ENCODE measurements around the gene ONECUT1. TPM values are rescaled to one million over a fixed set of nuclear protein-coding genes. Genes with fewer than 3 reads are reported as not detected.
A peak's percentile ranks its signal among the peaks of the same experiment; 100 is the strongest.

Gene ONECUT1
- total RNA-seq, 2 experiments from 2014 or later, result 0.15 to 0.25 TPM

GRCh38 chr15:52715411-52715810, 74.7 kb downstream of the ONECUT1 start:
- TF ChIP-seq CTCF (conservative IDR thresholded peaks at IDR 0.05; ENCODE audit: low read length), result no peak
- TF ChIP-seq EZH2phosphoT487 (IDR thresholded peaks at IDR 0.05; ENCODE audit: borderline replicate concordance, low read depth, low read length), result no peak
- Histone ChIP-seq H3K9me3 (ENCODE audit: low read length) (no peaks in the 10 kb centered on the region), H3K4me3 (ENCODE audit: low read depth, low read length, poor library complexity, severe bottlenecking) (no peak overlapping the region), H3K9me2 (ENCODE audit: insufficient read depth, low read length) (no peaks in the 10 kb centered on the region), H3K79me2 (ENCODE audit: insufficient read depth, low read depth, low read length) (no peaks in the 10 kb centered on the region), H4K20me1 (ENCODE audit: insufficient read depth, low read length) (no peaks in the 10 kb centered on the region), H3K4me1 (ENCODE audit: insufficient read depth, low read length, poor library complexity, severe bottlenecking) (peaks cover 8% of the 10 kb centered on the region), H3K36me3 (ENCODE audit: insufficient read depth, low read length) (no peaks in the 10 kb centered on the region), H3K27ac (ENCODE audit: low read depth, low read length, poor library complexity, severe bottlenecking) (no peak overlapping the region), H3K4me2 (ENCODE audit: low read length) (no peak overlapping the region), H2AFZ (ENCODE audit: low read length) (no peak overlapping the region)
- intact Hi-C loops (cut with micrococcal nuclease; ENCODE audit: unreplicated experiment), result no loop called here
- DNase-seq (ENCODE audit: low spot score), result no peak
- POLR2A ChIA-PET, result no interaction called here
- CTCF ChIA-PET (ENCODE audit: unreplicated experiment), result no interaction called here
- no TSS peak for BruUV-seq (replicated peaks)

DNA sequence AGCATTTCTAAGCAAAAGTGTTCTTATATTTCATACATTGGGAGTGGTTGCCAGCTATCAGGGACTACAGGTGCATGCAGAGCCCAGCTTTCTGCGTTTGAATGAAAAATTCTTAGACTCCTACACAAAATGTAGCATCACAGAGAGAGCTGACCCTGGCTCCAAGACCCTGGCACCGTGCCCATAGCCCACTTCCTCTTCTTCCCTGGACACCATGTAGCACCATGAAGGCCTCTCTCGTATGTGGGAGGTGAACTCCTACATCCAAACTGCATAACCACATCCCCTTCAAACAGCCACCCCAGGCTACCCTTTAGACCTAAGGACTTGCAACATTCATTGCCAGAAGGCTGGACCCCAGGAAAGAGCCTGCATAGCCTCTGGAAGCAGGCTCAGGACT, 75.2 kb downstream of the ONECUT1 start:
- H3K9me2 ChIP-seq (ENCODE audit: insufficient read depth, low read length), result no peaks in the 10 kb centered on the region
- no peaks in the 10 kb centered on the region for H3K79me2 ChIP-seq (ENCODE audit: insufficient read depth, low read depth, low read length)
- ChIA-PET POLR2A (no interaction called here), CTCF (ENCODE audit: unreplicated experiment) (no interaction called here)
- H4K20me1 ChIP-seq (ENCODE audit: insufficient read depth, low read length), result no peaks in the 10 kb centered on the region
- H2AFZ ChIP-seq (ENCODE audit: low read length), result no peak overlapping the region
- no peaks in the 10 kb centered on the region for H3K36me3 ChIP-seq (ENCODE audit: insufficient read depth, low read length)
- no peak overlapping the region for H3K4me2 ChIP-seq (ENCODE audit: low read length)
- BruUV-seq (replicated peaks), result no TSS peak
- H3K4me3 ChIP-seq (ENCODE audit: low read depth, low read length, poor library complexity, severe bottlenecking), result no peak overlapping the region
- TF ChIP-seq CTCF (conservative IDR thresholded peaks at IDR 0.05; ENCODE audit: low read length) (no peak), EZH2phosphoT487 (IDR thresholded peaks at IDR 0.05; ENCODE audit: borderline replicate concordance, low read depth, low read length) (no peak)
- intact Hi-C loops (cut with micrococcal nuclease; ENCODE audit: unreplicated experiment), result no loop called here
- no peaks in the 10 kb centered on the region for H3K9me3 ChIP-seq (ENCODE audit: low read length)
- no peak for DNase-seq (ENCODE audit: low spot score)
- H3K4me1 ChIP-seq (ENCODE audit: insufficient read depth, low read length, poor library complexity, severe bottlenecking), result peaks cover 12% of the 10 kb centered on the region
- no peak overlapping the region for H3K27ac ChIP-seq (ENCODE audit: low read depth, low read length, poor library complexity, severe bottlenecking)

DNA sequence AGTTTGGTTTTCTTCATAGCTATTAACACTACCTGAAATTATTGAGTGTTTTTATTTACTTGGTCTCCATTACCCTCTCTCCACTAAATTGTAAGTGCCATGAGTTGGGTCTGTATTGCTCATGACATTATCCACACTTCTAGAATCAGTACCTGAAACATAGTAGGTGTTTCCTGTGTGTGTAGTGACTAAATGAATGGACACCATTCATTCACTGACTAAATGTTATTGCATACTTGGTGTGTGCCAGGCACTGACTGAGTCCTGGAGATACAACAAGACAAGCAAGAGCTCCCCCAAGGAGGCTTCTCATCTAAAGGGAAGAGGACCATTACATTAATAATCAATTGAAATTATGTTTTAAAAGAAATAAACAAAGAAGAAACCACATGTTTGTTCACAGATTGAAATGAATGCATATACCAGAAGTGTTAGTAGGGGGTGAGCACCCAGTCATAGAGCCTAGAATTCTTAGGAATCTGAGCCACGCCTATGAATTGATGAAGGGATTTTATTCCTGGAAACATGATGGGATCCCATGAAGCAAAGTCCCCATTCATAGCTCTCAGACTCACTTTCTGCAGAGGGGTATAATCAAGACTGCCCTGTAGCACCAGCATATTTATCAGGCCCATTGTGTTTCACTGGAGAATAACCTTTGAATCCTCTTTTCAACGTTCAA, 79.3 kb downstream of the ONECUT1 start:
- Histone ChIP-seq H3K4me1 (ENCODE audit: insufficient read depth, low read length, poor library complexity, severe bottlenecking) (peaks cover 46% of the 10 kb centered on the region), H3K9me3 (ENCODE audit: low read length) (no peaks in the 10 kb centered on the region), H3K4me3 (ENCODE audit: low read depth, low read length, poor library complexity, severe bottlenecking) (no peak overlapping the region), H4K20me1 (ENCODE audit: insufficient read depth, low read length) (no peaks in the 10 kb centered on the region), H3K27ac (ENCODE audit: low read depth, low read length, poor library complexity, severe bottlenecking) (peak overlapping the region; percentile 90), H3K4me2 (ENCODE audit: low read length) (peak overlapping the region; percentile 87; the same call in 1 of the 2 replicates), H3K36me3 (ENCODE audit: insufficient read depth, low read length) (no peaks in the 10 kb centered on the region), H3K9me2 (ENCODE audit: insufficient read depth, low read length) (no peaks in the 10 kb centered on the region), H2AFZ (ENCODE audit: low read length) (peak overlapping the region; percentile 76; the same call in 1 of the 2 replicates), H3K79me2 (ENCODE audit: insufficient read depth, low read depth, low read length) (peaks cover 23% of the 10 kb centered on the region; the same call in 1 of the 2 replicates)
- BruUV-seq (replicated peaks), result no TSS peak
- DNase-seq (ENCODE audit: low spot score), result no peak
- ChIA-PET POLR2A (interaction anchor here (0.8 to 6.5 kb wide), 9 partner anchors 10 to 37 kb away, joined by 3 to 76 read pairs (median 4); partner anchors contain the start of gene ATOSA), CTCF (ENCODE audit: unreplicated experiment) (interaction anchor here (1.4 kb wide), 1 partner anchor 28 kb away, joined by 7 read pairs; no protein-coding TSS in a partner anchor)
- intact Hi-C loops (cut with micrococcal nuclease; ENCODE audit: unreplicated experiment), result no loop called here
- TF ChIP-seq CTCF (conservative IDR thresholded peaks at IDR 0.05; ENCODE audit: low read length) (no peak), EZH2phosphoT487 (IDR thresholded peaks at IDR 0.05; ENCODE audit: borderline replicate concordance, low read depth, low read length) (no peak)

Measured in OCI-LY7 (cell line).